ENCODE results near the gene SPPL2B. TPM values are rescaled to one million over a fixed set of nuclear protein-coding genes. Genes with fewer than 3 reads are reported as not detected.
"Not testable (repeated sequence)": the region's sequence is repeated elsewhere in the genome, so short reads cannot be mapped to it uniquely, and the experiment has no call there.

Gene SPPL2B
- total RNA-seq, 1 donor from 2014 or later: 22.5 TPM

DNA sequence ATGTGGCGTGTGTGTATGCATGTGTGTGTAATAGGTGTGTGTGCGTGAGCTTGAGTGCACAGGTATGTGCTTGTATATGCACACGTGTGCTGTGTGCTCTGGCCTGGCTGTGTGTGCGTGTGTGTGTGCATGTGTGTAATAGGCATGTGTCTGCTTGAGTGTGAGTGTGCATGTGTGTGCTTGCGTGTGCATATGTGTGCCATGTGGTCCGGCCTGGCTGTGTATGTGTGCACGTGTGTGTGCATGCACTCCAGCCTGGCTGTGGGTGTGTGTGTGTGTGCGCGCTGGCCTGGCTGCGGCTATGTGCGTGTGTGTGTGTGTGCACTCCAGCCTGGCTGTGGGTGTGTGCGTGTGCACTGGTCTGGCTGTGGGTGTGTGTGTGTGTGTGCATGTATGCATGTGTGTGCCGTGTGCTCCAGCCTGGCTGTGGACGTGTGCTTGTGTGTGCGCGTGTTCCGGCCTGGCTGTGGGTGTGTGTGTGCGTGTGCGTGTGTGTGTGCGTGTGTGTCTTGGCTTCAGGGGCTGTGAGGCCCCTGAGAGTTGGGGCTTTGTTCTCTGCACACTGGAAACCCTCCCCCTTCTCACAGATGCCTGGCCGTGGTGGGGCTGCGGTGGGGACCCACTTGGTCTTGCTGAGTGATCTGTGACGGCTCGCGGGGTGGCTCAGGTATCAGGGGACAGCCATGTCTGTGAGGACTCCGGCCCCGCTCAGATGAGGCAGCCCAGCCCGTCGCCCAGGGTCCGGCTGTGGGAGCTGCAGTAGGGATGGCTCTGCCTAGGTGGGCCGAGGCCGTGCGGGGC, 8.2 kb downstream of the SPPL2B start:
- no peak for DNase-seq (ENCODE audit: low read depth, low spot score)

DNA sequence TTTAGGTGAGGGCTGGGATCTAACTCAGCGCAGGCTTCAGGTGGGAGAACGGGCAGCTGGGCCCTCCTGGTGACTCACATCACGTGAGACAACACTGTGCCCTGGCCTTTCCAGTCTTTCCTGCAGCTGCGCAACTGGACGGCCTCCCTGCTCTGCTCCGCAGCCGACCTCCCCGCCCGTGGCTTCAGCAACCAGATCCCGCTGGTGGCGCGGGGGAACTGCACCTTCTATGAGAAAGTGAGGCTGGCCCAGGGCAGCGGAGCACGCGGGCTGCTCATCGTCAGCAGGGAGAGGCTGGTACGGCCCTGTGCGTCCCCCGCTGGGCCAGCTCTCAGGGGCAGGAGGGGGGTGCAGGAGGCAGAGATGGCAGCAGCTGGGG, 8.8 kb downstream of the SPPL2B start:
- no peak for DNase-seq (ENCODE audit: low read depth, low spot score)

DNA sequence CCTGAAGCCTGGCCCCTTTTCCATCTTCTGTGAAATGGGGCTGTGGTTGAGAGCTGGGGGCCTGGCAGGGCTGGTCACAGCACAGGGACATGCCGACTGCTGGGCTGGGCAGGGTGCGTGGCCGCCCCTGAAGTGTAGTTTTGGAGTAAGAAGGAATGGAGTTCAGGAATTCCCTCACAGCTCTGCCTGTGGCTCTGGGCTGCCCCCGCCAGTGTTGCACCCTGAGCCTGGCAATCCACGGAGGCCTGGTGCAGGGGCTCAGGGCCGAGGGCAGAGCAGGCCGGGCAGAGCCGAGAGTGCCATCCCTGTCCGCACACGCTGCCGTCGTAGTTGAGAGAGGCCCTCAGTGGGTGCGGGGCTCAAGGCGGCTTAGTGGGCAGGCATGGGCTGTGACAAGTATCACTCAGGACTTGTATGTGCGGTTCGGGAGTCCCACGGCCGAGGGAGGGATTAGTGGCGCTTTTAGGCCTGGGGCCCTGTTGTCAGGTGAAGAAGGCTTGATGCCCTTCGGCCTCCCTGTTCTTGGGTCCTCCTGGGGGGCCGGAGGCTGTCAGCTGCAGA, 9.7 kb downstream of the SPPL2B start:
- no peak for DNase-seq (ENCODE audit: low read depth, low spot score)

DNA sequence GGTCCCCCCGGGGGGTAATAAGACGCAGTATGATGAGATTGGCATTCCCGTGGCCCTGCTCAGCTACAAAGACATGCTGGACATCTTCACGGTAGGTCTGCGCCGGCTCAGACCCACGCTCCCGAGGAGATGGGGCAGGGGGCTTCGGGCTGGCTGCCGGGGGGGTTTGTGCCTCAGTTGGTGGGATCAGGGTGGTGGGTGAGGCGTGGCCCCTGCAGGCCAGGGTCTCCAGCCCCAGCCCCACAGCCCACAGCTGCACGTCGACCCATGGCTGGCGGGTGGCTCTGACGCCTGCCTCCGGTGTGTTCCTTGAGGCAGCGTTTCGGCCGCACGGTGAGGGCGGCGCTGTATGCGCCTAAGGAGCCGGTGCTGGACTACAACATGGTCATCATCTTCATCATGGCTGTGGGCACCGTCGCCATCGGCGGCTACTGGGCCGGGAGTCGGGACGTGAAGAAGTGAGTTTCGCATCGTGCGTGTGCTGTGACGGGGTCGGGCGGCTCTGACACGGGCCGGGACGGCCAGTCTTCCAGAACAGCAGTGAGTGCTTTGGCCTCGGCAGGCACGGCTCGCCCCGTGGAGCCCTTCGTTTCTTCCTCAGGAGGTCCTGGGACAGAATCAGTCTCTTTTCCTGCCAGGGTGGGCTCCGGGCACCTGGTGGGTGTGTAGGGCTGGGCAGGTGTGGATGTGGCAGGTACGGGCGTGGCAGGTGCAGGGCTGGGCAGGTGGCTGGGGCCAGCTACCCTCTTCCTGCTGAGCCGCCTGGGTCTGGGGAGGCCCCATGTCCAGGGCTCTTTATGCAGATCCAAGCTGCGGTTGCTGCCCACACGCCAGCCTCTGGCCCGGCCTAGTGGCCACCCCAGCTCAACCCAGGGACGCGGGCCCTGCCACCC, 10.5 kb downstream of the SPPL2B start:
- DNase-seq (ENCODE audit: low read depth, low spot score): no peak

DNA sequence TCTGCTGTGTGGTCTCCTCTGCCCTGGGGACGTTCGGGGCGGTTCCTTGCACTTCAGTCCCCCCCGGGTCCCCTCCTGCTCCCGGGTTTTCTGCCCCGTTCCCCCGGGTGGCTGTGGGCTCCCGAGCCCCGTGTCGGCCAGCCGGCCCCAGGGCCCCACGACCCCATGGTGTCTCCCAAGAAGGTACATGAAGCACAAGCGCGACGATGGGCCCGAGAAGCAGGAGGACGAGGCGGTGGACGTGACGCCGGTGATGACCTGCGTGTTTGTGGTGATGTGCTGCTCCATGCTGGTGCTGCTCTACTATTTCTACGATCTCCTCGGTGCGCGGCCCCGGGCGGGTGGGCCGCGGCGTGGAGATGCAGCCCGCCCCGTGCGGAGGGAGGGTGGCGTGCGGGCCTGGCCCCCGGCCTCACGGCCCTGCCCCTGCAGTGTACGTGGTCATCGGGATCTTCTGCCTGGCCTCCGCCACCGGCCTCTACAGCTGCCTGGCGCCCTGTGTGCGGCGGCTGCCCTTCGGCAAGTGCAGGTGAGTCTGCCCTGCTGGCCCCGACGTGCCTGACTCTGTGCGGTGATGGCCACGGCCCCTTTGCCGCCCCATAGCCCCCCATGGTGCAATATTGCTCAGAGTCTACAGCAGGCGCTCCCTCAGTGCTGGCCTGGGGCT, 11.3 kb downstream of the SPPL2B start:
- DNase-seq (ENCODE audit: low read depth, low spot score): no peak

DNA sequence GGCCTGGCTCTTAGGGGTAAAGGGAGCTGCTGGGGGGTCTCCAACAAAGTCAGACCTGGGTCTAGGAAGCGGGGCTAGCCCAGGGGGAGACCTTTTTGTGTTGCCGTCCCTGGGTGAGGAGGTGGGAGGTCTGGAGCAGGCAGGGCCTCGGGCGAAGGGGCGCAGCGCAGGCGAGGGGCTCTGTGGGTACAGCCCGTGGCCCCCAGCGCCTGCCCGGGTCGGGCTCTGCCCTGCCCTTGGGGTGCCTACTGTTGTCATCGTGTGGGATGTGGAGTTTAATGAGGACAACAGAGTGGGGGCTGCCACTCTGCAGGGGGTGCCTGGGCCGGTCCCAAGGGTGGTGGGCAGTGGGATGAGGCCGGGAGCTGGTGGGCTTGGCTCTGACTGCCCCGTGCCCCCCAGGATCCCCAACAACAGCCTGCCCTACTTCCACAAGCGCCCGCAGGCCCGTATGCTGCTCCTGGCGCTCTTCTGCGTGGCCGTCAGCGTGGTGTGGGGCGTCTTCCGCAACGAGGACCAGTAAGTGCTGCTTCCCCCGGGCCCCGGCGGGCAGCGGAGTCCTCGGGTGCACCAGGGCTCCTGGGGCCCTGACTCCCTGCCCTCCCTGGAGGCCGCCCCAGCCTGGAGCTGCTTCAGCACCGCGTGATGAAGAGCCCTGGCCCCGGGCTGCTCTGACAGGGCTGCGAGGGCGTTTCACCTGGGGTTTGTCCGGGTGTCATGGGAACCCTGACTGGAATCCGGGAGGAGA, 12.2 kb downstream of the SPPL2B start:
- DNase-seq (ENCODE audit: low read depth, low spot score): no peak

DNA sequence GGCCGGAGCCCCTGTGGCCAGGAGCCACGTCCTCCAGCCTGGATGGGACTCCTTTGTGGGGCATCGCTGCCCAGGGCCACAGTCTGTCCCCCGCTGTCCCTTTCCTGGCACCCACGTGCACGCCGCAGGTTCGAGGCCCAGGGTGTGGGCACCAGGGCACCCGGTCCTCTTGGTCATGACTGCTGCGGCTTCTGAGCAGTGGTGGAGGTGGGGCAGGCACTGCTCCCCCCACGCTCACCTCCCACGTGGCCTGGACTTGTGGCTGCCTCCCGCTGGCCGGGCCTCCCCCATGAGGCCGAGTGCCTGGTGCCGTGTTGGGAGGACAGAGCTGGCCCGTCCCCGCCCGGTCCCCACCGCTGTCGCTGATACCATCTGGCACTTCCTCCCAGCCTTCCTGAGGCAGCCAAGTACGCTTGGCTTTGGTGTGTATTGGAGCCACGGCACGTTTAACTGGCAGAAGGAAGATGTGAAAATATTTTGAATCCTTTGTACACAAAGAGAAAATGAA, 12.8 kb downstream of the SPPL2B start:
- DNase-seq (ENCODE audit: low read depth, low spot score): no peak

DNA sequence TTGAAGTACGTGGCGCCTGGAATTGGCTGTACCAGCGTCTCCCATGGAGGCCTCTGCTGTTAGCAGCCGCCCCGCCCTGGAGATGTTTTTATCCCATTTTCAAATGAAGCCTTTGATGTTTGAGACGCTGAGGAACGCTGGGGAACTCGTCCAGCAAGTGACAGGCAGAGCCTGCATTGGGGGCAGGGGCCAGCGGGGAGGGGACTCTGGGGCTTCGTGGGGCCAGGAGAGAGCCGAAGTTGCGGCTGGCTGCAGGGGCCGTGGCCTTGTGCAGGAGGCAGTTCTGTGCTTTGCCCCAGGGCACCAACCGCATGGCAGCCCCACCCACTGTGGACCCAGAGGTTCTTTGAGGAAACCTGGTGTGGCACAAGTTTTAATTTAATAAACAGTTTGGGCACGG, 13.5 kb downstream of the SPPL2B start:
- no peak for DNase-seq (ENCODE audit: low read depth, low spot score)

GRCh38 chr19:2342656-2343288, 14.3 kb downstream of the SPPL2B start:
- DNase-seq (ENCODE audit: low read depth, low spot score): no peak

DNA sequence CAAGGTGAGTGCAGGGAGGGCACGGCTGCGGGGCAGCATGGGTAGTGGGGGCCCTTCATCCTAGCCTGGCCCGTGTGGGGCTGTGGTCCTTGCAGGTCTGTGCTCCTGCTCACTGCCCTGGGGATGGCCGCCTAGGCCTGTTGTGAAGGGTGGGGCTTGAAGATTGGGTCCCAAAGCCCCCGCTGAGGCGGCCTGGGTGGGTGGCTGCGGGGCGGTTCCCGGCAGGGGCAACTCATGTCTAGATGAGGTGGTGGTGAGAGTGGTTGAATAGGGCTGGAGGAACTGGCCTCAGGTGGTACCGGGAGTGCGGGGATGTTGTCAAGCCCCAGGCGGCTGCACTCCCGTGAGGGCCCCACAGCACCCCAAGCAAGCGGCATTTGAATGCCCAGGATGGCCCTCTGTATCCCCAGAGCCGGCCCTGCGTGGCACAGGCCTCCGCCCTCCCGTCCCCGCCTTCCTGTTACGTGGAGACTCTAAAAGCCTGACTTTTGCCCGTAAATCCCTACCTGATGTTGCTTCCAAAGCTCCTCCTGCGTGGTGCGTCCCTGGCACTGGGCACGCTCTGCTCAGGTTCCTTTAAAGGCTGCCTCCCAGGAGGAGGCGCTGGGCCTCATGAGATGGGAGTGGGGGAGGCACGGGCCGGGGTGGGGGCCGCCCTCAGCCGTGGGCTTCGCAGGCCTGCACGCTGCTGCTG, 15.0 kb downstream of the SPPL2B start:
- DNase-seq (ENCODE audit: low read depth, low spot score): no peak

GRCh38 chr19:2344381-2344870, 15.9 kb downstream of the SPPL2B start:
- DNase-seq (ENCODE audit: low read depth, low spot score): no peak

DNA sequence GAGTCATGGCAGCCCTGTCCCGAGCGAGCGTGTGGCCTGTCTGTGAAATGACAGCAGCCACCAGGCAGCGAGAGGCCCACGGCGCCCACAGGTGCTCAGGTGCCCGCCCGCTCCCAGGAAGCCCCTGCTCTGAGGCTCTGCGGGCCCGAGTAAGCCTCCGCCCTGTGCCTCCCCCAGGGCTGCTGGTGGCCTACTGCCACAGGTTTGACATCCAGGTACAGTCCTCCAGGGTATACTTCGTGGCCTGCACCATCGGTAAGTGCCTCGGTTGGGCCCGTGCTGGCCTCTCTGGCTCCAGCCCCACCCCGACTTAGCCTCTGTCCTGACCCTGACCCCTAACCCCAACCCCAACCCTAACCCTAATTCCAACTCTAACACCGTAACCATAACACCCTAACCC, 16.6 kb downstream of the SPPL2B start:
- DNase-seq (ENCODE audit: low read depth, low spot score): no peak

GRCh38 chr19:2345794-2346663, 17.5 kb downstream of the SPPL2B start:
- DNase-seq (ENCODE audit: low read depth, low spot score): no peak

- DNase-seq (ENCODE audit: low read depth, low spot score): not testable (repeated sequence)
These were observed 21.3 kb downstream of the SPPL2B start for GRCh38 chr19:2349818-2350217.

GRCh38 chr19:2350656-2351055, 22.2 kb downstream of the SPPL2B start:
- DNase-seq (ENCODE audit: low read depth, low spot score): no peak

- DNase-seq (ENCODE audit: low read depth, low spot score): no peak
These were observed 23.1 kb downstream of the SPPL2B start for GRCh38 chr19:2351591-2351990.

GRCh38 chr19:2352121-2352520, 23.6 kb downstream of the SPPL2B start:
- no peak for DNase-seq (ENCODE audit: low read depth, low spot score)

GRCh38 chr19:2353159-2353886, 24.8 kb downstream of the SPPL2B start:
- DNase-seq (ENCODE audit: low read depth, low spot score): no peak

Data from pulmonary artery endothelial cell (primary cell).